Adrenal gland (tissue), 12 donors: ENCODE measurements around the gene ZNF273. TPM values are rescaled to one million over a fixed set of nuclear protein-coding genes. Genes with fewer than 3 reads are reported as not detected.
"Not testable (repeated sequence)": the region's sequence is repeated elsewhere in the genome, so short reads cannot be mapped to it uniquely, and the experiment has no call there.

Experiments used
- DNase-seq, 7 donors: peaks; one replicate each; pipeline ENCODE4 v3.0.0-alpha.2; 2019 to 2020
- H3K27ac ChIP-seq, 5 donors: fragments of 200-600 bp; sonication (generic) in 4 of 5; 1 replicate in 3 of 5; 2 replicates in 2 of 5; pipeline versions ENCODE4 v1.5.1 to v1.8.0; 2016 to 2020; ENCODE audit warnings: mild to moderate bottlenecking in 1 of 5
- H3K27me3 ChIP-seq: fragments of 200-600 bp; 2 replicates; pipeline ENCODE4 v1.8.0; 2021
- H3K36me3 ChIP-seq, 2 donors: fragments of 200-600 bp; replicated peaks in 1 of 2; 1 replicate in 1 of 2; 2 replicates in 1 of 2; pipeline versions ENCODE4 v1.5.1 to v1.8.0; 2018 to 2022
- H3K4me1 ChIP-seq, 2 donors: fragments of 200-600 bp; replicated peaks in 1 of 2; 1 replicate in 1 of 2; 2 replicates in 1 of 2; pipeline versions ENCODE4 v1.5.1 to v1.8.0; 2018 to 2021
- H3K4me3 ChIP-seq, 4 donors: fragments of 200-600 bp; sonication (generic) in 3 of 4; one replicate each; pipeline ENCODE4 v1.5.1; 2016 to 2018
- H3K9me3 ChIP-seq, 3 donors: fragments of 200-600 bp; sonication (generic) in 1 of 3; replicated peaks in 1 of 3; 1 replicate in 2 of 3; 2 replicates in 1 of 3; pipeline versions ENCODE4 v1.5.1 to v1.8.0; 2016 to 2021
- POLR2A ChIP-seq, 2 donors: fragments of 450-650 bp; IDR thresholded peaks; one replicate each; pipeline ENCODE4 v1.6.1; 2017; ENCODE audit warnings: antibody characterized with exemption in 2 of 2, mild to moderate bottlenecking in 2 of 2, moderate library complexity in 1 of 2
- WGBS, 4 donors: extraction: QIAGEN DNeasy Blood & Tissue Kit in 2 of 4; methylation state at CpG; one replicate each; pipeline versions ENCODE4 v1.1.5 to v1.1.7; 2013 to 2017; 5-methylcytosine and 5-hydroxymethylcytosine counted together
- intact Hi-C, 2 donors: fragments of 100-400 bp; cut with DNase I; formaldehyde crosslinking; loops; one replicate each; pipeline versions ENCODE4 v1.14.1 to v1.15.0; 2022 to 2023
- polyA plus RNA-seq, 3 donors: library from polyadenylated mRNA; stranded (reverse); fragments of 200-250 nt in 2 of 3; fragments of 350-450 nt in 1 of 3; fragmentation: Illumina TruSeq in 1 of 3; extraction: RNeasy Lipid Tissue Mini Kit (QIAGEN cat#74804) in 1 of 3; gene quantifications; one replicate each; pipeline ENCODE4 v1.2.3, GENCODE V29; 2013 to 2014
- total RNA-seq, 9 donors: library from RNA; depleted of rRNA in 4 of 9; stranded (reverse); fragments of >200 nt in 4 of 9; fragments of 120-200 nt in 1 of 9; fragmentation: NEBNext Ultra II Directional in 1 of 9; extraction: Animal tissue kit (Norgen Biotek cat#: 25700) in 1 of 9; gene quantifications; one replicate each; pipeline versions ENCODE4 v1.1.0 to v1.2.4, GENCODE V29; 2013 to 2023
- TF ChIP-seq, protein P1 (sequence below), 6 experiments: fragments of 450-650 bp in 4 of 6; fragments of 200-600 bp in 2 of 6; sonication (generic) in 1 of 6; IDR thresholded peaks; 1 replicate in 5 of 6; 2 replicates in 1 of 6; pipeline versions ENCODE4 v1.5.1 to v1.8.0; 2016 to 2021; ENCODE audit warnings: antibody characterized with exemption in 6 of 6, mild to moderate bottlenecking in 2 of 6, moderate library complexity in 1 of 6
- donor health status: healthy with polysubstance abuse.
- donor health status: Bipolar disorder and iron deficiency.
- donor health status: DM: yes; HTN: yes; CAD: no.
- donor health status: DM: no; HTN: no; CAD: no.
- donor health status: DM: no; HTN: no; CAD: no.
- donor health status: DM: yes; HTN: yes; CAD: no.

ZNF273 gene
- total and polyA plus RNA-seq, 12 donors, result 2.1 to 9.2 (median 4.9) TPM

DNA sequence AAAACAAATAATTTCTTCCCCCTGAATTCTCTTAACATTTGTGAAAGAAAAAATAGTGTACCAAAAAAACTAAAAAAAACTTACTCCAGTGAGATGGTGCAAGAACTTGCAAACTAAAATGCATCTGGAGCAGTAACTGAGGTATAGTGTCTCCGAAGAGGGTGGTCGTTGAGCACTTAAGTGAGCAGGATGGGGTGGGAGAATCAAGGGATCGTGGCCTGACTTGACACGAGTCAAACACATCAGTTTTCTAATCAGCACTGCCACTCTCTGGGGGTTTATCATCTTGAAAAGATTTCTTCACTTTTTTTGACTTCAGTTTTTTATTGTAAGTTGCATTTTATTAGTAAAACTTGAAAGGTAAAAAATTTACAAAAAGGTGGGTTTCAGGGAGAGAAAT is 2.5 kb downstream of the ZNF273 start:
- WGBS, 4 donors, result 77 to 90% (median 82%) methylated on average over 4 of the region's 4 CpGs
- intact Hi-C loops, result no loop called here
- H3K27me3 ChIP-seq, result no peaks in the 10 kb centered on the region

DNA sequence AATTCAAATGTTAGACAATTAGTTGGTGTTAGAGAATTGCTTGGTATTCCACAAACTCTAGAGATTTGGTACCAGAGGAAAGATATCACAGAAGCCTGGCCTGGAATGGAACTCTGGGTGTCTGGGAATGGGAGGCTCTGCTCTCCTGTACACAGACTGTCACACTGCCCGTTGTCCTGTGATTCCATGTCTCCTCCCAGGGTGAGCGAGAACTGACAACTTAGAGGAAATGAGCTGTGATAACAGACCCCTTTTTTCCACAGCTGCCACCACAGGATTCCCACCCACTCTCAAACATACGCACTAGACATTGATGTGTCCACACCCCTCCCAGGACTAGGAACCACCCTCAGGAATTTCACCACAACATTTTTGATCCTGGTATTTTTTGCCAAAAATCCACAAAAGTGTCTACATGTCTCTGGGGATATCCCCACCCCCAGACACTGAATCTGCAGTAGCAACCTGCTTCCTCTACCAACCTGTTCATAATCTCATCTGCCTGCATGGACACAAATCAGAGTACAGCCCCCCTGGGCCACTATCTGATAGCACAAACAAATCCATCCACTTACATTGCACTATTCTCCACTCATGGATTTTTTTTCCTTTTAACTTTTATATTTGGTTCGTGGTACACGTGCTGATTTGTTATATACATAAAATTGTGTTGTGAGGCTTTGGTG is 4.7 kb downstream of the ZNF273 start:
- WGBS, 4 donors, result 59 to 73% (median 70%) methylated on average over 5 of the region's 5 CpGs
- intact Hi-C loops, result no loop called here

More for the DNA sequence above, 2.5 kb downstream of the ZNF273 start:
- TF ChIP-seq POLR2A (IDR thresholded peaks at IDR 0.05), result no peak
- TF ChIP-seq, protein P1, sequence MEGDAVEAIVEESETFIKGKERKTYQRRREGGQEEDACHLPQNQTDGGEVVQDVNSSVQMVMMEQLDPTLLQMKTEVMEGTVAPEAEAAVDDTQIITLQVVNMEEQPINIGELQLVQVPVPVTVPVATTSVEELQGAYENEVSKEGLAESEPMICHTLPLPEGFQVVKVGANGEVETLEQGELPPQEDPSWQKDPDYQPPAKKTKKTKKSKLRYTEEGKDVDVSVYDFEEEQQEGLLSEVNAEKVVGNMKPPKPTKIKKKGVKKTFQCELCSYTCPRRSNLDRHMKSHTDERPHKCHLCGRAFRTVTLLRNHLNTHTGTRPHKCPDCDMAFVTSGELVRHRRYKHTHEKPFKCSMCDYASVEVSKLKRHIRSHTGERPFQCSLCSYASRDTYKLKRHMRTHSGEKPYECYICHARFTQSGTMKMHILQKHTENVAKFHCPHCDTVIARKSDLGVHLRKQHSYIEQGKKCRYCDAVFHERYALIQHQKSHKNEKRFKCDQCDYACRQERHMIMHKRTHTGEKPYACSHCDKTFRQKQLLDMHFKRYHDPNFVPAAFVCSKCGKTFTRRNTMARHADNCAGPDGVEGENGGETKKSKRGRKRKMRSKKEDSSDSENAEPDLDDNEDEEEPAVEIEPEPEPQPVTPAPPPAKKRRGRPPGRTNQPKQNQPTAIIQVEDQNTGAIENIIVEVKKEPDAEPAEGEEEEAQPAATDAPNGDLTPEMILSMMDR (IDR thresholded peaks at IDR 0.05), result no peak
- peaks cover 10 to 15% of the 10 kb centered on the region in 2 donors for H3K4me1 ChIP-seq
- H3K9me3 ChIP-seq, result no peaks in the 10 kb centered on the region
- no peaks in the 10 kb centered on the region for H3K36me3 ChIP-seq
- no peak overlapping the region for H3K27ac ChIP-seq
- no peak overlapping the region for H3K4me3 ChIP-seq
- DNase-seq, result no peak

DNA sequence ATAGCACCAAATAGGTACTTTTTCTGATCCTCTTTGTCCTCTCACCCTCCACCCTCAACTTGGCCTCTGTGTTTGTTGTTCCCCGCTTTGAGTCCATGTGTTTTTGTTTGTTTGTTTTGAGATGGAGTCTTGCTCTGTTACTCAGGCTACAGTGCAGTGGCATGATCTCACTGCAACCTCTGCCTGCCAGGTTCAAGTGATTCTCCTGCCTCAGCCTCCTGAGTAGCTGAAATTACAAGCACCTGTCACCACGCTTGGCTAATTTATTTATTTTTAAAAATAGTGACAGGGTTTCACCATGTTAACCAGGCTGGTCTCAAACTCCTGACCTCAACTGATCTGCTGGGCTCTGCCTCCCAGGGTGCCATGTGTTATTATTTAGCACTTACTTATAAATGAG is 5.3 kb downstream of the ZNF273 start:
- Histone ChIP-seq H3K9me3 (no peaks in the 10 kb centered on the region), H3K36me3 (no peaks in the 10 kb centered on the region), H3K4me1 (peaks cover 6 to 15% of the 10 kb centered on the region in 2 donors), H3K4me3 (no peak overlapping the region), H3K27ac (no peak overlapping the region), H3K27me3 (no peaks in the 10 kb centered on the region)
- intact Hi-C loops, result no loop called here
- TF ChIP-seq POLR2A (IDR thresholded peaks at IDR 0.05), result no peak
- TF ChIP-seq, protein P1 (IDR thresholded peaks at IDR 0.05), result no peak
- 87 to 94% (median 93%) methylated on average over 2 of the region's 2 CpGs for WGBS, 4 donors
- no peak for DNase-seq

More for the DNA sequence above, 4.7 kb downstream of the ZNF273 start:
- Histone ChIP-seq H3K27me3 (no peaks in the 10 kb centered on the region), H3K4me1 (peaks cover 6 to 15% of the 10 kb centered on the region in 2 donors), H3K36me3 (no peaks in the 10 kb centered on the region), H3K4me3 (no peak overlapping the region), H3K27ac (no peak overlapping the region), H3K9me3 (no peaks in the 10 kb centered on the region)
- DNase-seq, result no peak
- TF ChIP-seq, protein P1 (IDR thresholded peaks at IDR 0.05), result no peak
- TF ChIP-seq POLR2A (IDR thresholded peaks at IDR 0.05), result no peak

DNA sequence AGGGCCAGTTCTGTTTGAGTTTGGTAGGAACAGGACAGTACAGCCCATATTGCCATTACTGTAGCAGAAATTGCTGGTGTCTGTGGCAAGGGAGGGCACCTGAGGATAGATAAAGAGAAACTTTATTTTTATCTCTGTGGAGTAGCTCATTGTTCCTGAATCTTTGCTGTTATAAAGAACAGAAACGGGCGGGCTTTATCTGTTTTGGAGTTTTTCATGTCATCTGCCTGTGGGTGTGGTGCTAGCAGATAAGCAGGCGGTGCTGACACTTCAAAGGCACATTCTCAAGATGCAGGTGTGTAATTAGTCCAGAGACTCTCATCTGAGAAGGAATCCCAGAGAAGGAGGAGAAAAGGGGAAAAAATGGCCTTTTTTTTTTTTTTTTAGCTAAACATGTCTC is 11.5 kb downstream of the ZNF273 start:
- 90 to 98% (median 93%) methylated on average over 3 of the region's 3 CpGs for WGBS, 4 donors

DNA sequence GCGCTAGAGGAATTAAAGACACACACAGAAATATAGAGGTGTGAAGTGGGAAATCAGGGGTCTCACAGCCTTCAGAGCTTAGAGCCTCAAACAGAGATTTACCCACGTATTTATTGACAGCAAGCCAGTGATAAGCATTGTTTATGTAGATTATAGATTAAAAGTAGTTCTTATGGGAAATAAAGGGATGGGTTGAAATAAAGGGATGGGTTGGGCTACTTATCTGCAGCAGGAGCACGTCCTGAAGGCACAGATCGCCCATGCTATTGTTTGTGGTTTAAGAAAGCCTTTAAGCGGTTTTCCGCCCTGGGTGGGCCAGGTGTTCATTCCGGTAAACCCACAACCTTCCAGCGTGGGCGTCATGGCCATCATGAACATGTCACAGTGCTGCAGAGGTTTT is 12.2 kb downstream of the ZNF273 start:
- 84 to 92% (median 92%) methylated on average over 9 of the region's 9 CpGs for WGBS, 4 donors
- H3K27me3 ChIP-seq, H3K9me3 ChIP-seq, H3K27ac ChIP-seq, H3K36me3 ChIP-seq, H3K4me3 ChIP-seq, intact Hi-C loops, DNase-seq, H3K4me1 ChIP-seq: not testable (repeated sequence)

More for the DNA sequence above, 11.5 kb downstream of the ZNF273 start:
- intact Hi-C loops, result no loop called here
- Histone ChIP-seq H3K27me3 (no peaks in the 10 kb centered on the region), H3K27ac (no peak overlapping the region), H3K4me1 (no peaks in the 10 kb centered on the region), H3K36me3 (no peaks in the 10 kb centered on the region), H3K9me3 (no peaks in the 10 kb centered on the region), H3K4me3 (no peak overlapping the region)
- no peak for DNase-seq
- TF ChIP-seq, protein P1 (IDR thresholded peaks at IDR 0.05), result no peak
- TF ChIP-seq POLR2A (IDR thresholded peaks at IDR 0.05), result no peak

DNA sequence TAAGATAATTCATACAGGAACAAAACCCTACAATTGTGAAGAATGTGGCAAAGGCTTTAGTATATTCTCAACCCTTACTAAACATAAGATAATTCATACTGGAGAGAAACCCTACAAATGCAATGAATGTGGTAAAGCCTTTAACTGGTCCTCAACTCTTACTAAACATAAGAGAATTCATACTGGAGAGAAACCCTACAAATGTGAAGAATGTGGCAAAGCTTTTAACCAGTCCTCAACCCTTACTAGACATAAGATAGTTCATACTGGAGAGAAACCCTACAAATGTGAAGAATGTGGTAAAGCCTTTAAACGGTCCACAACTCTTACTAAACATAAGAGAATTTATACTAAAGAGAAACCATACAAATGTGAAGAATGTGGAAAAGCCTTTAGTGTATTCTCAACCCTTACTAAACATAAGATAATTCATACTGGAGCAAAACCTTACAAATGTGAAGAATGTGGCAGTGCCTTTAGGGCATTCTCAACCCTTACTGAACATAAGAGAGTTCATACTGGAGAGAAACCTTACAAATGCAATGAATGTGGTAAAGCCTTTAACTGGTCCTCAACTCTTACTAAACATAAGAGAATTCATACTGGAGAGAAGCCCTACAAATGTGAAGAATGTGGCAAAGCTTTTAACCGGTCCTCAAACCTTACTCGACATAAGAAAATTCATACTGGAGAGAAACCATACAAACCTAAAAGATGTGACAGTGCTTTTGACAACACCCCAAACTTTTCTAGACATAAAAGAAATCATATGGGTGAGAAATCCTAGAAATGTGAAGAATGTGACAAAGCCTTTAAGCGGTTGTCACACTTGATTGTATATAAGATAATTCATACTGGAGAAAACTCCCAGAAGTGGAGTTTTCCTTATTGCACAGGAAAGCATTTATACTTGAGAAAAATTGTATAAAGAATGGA is 25.4 kb downstream of the ZNF273 start:
- H3K27ac ChIP-seq, H3K4me3 ChIP-seq, DNase-seq, intact Hi-C loops, H3K4me1 ChIP-seq, H3K36me3 ChIP-seq, H3K27me3 ChIP-seq: not testable (repeated sequence)
- peaks cover 0 to 16% (median 9%) of the 10 kb centered on the region in 3 donors for H3K9me3 ChIP-seq
- 94 to 98% (median 97%) methylated on average over 4 of the region's 4 CpGs for WGBS, 4 donors
